LoVo (cell line): ENCODE data around the gene DNAJC17.
A peak's percentile ranks its signal among the peaks of the same experiment; 100 is the strongest.

Source experiments
- DNase-seq: peaks from one replicate; pipeline ENCODE4 v3.0.0-alpha.2; 2016; ENCODE audit warnings: low spot score

Gene DNAJC17

DNA sequence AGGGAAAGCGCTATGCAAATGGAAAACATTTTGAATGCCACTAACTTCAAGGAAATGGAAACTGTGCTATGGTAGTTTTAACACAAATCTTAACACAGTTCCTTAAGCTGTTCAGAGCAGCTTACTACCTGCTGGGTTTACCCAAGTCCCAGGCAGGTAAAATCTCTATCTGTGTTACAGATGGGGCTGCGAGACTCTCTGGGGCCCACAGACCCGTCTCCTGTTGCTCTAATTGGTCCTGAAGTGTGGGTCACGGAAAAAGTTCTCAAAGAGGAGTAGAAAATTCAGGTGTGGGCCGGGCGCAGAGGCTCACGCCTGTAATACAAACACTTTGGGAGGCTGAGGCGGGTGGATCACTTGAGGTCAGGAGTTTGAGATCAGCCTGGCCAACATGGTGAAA, 17.3 kb downstream of the DNAJC17 start:
- no peak for DNase-seq

DNA sequence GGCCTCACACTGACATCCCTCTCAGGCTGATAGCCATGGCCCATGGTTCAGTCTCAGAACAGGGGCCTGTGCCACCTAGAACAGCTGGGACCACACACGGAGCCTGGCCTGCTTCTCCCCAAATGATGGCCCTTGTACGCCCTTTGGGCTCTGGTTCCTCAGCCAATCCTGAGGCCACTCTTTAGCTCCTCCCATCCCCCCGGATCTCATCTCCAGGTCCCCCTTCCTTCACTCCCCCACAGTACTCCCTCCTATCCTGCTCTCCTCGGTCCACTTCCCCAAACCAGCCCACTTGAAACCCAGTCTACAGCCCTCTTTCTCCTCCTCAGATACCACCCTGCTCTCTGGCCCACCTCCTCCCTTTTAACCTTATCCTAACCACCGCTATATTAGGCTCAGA, 18.2 kb downstream of the DNAJC17 start:
- no peak for DNase-seq

DNA sequence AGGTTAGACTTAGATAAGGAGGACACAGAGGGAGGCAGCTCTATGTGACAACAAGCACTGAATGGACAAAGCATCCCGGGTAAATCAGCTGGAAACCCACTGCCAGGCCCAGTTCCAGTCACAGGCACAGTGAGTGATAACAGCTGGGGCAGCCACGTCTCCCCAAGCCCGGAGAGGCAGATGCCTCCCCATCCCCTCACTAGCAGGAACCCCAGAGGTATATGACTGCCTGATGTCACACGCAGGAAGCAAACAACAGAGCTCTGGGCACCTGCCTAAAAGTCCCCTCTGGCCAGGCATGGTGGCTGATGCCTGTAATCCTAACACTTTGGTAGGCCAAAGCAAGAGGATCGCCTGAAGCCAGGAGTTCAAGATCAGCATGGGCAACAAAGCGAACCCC, 19.3 kb downstream of the DNAJC17 start:
- no peak for DNase-seq

DNA sequence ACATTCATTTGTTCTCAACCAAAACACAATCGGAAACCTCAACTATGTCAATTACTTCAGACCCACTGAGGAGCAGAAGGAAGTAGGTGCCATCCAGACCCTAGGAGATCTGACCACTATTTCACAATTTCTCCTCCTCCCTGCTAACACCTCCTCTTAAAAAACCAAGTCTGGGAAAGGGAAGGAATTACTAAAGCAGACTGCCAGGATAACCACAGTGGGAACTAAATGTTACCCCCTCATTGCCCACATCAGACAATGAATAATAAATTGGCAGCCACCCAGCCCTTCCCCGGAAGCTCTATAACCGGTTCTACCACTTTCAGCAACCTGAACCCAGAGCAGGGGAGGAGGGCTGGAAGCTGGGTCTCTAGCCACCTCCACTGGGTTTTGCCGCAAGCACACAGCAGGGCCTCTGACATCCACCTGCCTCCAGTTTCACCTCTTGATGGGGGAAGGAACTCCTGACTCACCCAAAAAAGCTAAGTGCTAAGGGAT, 19.9 kb downstream of the DNAJC17 start:
- DNase-seq = peak; percentile 96

DNA sequence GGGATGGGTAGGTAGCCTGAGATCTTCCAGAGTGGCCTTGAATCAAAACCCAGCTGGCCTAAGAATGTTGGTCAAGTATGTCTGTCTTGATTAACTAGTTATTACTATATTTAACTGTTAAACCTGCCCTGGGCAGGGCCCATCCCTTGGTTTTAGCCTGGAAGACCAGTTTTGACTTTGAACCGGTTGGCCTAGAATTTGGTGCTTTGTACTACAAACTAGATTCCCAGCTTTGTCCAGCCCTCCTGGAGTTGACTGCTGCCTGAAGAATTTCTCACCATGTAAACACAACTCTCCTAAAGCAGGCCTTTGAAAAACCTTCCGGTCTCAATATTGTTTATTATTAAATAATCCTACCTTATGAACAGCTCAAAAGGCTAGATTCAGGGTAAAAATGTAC, 21.5 kb downstream of the DNAJC17 start:
- DNase-seq = no peak

DNA sequence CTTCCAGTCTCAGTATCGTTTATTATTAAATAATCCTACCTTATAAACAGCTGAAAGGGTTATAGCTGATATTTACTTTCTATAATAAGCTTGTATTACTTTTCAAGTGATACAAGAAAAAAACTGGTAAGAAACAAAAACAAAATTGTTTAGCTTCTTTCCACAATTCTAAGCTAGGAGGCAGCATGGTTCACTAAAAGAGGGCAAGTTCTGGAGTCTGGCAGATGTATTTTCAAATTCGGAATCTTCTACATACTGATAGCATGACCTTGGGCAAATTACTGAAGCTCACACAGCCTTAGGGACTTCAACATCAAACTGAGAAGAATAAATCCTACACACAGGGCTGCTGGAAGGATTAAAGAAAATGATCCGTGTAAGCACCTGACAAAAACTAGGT, 22.1 kb downstream of the DNAJC17 start:
- no peak for DNase-seq

DNA sequence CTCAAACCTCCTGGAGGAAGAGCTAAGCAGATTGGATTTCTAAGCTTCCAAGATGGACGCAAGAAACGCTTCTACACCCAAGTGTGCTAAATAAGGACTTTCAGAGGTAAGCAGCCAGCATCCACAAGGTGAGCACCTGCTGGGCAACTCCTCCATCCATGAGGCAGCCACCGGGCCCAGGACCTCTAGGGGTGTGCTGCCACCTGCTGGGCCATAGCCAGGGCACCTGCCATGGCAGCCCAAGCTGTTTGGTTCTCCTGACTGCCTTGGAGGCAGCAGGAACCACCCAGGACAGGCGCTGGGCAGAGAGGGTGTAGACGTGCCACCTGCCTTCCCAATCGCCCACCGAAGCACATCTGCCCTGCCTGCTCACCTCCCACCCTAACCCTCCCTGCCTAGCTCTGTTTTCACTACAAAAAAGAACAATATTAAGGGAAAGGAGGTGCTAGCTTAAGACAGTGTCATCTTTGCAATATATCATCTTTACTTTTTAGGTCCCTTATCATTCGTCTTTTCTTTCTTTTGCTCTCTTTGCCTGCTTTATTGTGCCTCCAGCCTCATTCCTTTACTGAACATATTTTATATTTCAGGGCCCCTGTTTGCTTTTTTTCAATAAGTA, 24.6 kb downstream of the DNAJC17 start:
- peak; percentile 86 for DNase-seq

DNA sequence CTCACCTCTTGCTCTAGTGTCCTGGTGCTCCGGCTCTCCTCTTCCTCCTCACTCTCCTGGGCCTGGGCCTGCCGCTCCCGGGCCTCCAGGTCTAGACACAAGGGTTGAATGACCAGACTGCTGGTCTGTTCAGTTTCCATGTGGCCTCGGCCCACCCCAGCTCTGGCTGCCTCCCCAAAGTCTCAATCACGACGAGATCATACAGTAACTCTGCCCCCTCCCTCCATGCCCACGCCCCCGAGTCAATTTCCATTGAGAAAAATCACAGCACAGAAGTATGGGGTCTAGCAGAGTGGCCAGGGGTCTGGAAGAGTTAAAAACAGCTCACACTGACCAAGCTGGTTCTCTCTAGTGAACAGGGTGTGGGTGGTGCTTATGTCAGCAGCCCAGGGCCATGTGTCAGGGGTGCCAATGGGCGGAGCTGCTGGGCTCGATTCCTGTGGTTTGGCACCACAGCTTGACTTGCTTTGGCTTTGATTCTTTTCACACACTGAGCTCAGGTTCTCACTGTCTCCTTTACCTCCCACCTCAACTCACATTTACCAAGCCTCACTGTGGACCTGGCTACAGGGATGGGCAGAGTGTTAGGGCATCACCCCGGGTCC, 30.6 kb downstream of the DNAJC17 start:
- peak; percentile 58 for DNase-seq

DNA sequence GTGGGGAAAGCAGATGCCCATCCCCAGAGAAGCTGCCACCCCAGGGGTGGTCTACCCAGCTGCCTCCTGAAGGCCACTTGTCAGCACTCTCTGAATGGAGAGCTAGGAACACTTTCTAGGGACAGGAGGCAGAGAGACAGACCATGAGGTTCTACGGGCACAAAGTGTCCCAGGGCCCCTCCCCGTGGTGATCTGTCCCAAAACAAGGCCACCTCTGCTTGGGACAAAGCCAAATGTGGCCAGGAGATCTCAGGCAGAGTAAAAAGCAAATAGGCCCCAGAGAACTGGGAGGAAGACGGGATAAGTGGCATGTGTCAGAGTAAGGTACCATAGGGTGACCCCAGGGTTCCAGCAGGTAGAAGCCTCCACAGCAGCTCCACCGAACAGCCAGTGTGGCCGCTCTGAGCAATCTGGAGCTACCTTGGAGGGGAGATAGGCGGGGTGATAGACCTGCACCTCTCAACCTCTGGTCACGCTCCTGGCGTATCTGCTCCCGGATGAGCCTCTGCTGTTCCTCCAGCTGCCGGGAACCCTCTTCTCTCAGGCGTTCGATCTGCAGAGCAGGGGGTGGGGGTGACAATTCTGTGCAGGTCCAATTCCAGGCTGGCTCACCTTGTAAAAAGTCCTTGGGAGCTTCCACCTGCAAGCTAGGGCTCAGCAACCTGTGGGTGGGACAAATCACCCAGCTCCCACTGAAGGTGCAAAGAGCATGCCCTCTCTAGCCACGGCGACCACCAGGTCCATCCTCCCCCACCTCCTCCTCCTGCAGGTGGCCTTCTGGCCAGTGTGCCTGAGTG, 31.3 kb downstream of the DNAJC17 start:
- DNase-seq = no peak

DNA sequence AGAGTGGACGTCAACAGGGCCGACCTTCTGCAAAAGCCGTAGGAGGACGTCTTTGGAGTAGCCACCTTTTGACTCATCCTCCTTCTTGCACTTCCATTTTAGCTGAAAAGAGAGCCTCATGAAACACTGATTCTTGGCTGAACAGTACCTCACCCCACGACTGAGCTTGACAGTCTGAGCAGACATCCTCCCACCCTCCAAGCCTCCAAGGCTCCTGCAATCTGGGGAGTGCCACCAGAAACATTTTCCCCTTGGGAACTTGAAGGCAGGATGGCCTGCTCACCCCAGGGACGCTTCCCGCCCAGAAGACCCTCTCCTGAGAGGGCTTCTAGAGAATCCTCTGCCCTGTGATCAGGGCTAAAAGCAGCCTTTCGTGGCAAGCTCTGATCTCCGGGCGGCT, 32.3 kb downstream of the DNAJC17 start:
- no peak for DNase-seq

DNA sequence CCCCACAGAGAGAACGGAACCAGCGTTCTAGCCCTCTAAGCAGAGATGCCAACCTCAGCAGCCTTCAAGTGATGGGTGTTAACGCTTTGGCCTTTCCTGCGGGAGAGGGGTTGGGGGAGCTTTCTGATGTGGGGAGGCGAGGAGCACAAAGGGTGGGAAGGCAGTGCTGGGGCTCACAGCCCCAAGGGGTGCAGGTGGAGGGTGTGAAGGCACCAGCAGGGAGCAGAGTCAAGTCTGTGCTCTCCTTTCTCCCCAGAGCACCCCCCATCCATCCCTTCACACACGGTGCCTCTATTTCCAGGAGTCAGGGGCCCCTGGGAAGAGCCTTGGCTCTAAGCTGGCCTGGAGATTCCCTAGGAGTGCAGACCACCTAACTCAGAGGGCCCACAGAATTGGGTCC, 33.4 kb downstream of the DNAJC17 start:
- DNase-seq = no peak

DNA sequence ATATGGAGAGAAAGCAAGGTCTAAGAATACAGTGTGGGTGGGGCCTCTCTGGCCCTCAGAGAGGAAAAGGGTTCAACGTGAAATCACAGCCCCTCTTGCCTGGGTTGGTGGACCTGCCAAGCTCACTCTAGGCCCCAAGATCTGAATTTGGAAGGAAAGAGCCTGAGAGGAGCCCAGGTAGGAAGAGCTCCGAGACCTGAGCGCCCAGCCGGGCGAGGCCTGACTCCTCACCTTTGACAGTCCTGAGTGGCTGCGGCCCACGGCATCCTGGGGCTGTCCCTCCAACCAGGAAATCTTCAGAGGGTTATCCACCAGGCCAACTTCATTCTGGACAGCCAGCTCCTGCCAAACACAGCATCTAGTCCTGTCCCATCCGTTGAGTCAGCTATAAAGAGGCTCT, 33.8 kb downstream of the DNAJC17 start:
- no peak for DNase-seq

DNA sequence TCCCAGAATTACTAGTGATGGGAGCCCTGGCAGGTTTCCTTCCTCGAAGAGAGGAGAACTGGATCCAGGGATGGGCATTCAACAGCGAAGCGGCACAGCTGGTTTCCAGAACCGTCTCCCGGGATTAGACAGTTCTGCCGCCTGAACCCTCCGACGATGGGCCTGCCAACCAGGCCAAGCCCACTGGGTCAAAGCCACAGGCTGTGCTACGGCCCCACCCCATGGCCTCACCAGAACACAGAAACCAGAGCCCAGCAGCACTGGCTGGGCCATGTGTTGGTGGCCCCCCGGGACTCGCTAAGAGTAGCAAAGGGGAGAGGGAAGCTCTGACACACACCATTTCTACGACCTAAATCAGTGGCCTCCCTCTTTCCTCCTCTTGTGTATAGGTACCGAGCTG, 35.3 kb downstream of the DNAJC17 start:
- DNase-seq = no peak

DNA sequence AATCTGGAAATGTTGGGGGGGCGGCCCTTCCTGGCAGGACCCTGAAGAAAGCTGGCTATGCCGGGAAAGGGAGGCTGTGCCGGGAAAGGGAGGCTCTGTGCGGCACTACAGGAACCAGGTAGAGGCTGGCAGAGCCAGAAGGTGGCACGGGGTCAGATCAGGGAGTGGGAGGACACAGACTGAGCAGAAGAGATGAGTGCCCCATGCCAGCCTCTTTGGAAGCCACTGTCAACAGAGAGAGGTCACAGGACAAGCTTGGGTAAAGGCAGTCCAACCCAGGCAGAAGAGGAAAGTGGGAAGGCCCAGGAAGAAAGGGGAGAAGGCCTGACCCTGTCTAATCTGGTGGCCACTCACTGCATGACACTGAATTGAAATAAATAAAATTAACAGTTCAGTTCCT, 36.0 kb downstream of the DNAJC17 start:
- DNase-seq = no peak

DNA sequence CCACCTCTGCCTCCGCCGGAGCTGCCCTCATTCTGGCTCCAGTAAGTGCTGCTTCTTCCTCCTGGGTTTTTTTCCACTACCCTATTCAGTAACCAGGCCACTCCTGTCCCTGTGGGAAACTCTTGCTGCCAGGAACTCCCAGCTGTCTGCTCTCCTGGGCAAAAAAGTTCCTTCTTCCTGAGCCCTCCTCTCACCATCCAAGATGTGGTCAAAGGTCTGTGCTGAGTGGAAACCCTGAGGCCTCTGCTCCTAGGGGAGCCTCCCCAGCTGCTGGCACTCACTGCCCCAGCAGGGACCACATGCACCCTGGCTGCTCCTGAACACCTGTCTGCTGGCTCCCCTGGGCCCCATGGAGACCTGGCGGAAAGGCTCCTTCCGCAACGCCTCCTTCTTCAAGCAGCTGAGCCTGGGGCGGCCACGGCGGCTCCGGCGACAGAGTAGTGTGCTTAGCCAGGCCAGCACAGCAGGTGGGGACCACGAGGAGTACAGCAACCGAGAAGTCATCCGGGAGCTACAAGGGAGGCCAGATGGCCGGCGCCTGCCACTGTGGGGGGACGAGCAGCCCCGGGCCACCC, 37.0 kb downstream of the DNAJC17 start:
- DNase-seq = no peak

DNA sequence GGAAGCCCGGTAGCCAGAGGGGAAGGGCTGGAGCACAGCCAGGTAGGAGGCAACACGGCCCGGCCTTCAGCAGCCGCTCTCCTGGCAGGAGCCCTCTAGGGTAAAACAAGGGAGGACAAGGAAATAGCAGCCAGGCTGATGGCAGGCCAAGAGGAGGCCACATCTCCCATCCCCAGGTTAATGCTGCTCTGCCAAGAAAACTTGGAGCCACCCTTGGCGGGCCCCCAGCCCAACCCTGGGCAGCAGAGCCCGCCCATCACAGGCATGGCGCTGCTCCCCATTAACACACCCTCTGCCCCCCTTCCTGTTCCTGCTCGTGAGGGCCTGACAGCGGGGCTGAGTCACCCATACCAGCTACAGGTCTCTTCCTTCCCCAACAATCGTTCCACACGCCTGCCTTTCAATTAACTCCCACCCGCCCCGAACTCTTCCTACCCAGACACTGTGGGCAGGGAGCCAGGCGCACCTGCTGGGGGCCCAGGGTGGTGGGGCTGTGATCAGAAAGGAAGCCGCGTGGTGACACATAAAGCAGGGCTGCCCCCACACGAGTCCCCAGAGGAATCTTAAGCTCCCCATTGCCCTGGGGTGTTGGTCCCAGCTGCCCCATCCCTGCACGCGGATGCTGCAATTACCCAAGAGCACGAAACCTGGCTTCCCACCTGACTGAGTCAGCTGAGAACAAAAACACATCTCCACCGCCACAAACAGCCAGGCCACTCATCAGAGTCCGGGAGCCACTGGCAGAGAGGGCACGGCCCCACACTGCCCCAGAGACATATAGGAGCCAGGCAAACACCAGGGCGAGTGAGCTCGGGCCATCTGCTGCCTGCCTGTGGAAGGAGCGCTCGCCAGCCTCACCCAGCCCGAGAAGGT, 37.8 kb downstream of the DNAJC17 start, which contains the start of gene C15orf62:
Gene C15orf62, plus strand, starts transcription at position 707 of the 873 bp plus-strand sequence. CDS start 516 bp downstream, outside the sequence.
- peak; percentile 94 for DNase-seq

DNA sequence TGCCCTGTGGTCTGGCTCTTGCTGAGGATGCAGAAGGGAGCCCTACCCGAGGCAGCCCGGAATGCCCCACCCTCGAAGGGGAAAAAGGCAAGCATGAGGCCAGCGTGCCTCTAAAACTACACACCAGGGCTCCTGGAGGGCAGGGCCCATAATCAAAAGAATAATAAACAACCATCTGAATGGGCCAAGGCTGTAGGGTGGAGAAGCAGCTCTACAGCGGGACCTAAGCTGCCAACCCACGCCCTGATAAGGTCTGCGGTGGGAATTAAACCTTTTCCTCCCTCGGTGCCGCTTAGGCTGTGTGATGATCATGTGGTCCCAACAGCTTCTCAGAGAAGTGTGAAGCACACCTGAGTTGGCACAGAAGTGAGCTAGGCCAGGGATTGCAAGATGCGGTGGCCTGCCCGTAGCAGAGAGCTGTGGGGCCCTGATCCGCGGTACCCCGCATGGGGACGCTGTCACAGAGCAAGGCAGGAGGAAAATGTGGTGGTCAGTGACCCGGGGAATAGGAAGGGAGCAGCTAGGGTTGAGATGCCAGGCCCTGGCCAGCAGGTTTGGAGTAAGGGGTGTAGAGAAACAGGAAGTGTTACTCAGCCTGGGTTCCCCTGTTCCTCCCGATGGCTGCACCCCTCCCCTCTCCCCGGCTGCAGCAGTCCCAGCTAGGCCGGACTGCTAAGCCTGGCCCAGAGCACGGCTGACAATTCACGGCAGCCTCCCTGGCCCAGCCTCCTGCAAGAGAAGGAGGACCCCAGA, 38.6 kb downstream of the DNAJC17 start:
- peak; percentile 53 for DNase-seq

DNA sequence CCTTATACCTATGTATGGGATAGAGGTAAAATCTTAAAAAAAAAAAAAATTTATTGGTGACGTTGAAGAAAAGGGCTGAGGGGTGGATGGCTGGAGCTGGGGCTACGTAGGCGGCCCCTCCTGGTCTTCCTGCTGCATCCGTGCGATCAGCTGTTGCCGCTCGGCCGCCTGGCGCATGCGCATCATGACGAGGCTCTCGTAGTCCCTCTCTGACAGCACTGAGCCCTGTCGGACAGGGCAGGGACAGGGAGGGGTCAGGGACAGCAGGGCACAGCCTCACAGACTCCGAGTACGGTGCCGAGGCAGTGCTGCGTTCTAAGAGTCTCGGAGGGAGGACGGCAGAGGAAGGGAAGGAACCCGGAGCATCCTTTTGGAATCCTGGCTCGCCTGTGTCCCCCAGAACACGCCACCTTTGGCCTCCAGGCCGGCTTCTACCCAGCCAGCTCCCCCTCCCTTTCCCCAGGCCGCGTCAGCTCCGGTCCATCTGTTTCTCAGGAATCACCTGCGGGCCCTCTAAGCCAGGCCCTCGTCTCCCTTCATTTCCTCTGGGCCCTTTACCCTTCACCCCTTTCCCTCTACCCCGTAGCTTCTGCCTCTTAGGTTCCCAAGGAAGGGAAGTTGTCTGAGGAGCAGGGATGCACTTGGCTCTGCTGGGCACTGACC, 39.3 kb downstream of the DNAJC17 start:
- DNase-seq = no peak

DNA sequence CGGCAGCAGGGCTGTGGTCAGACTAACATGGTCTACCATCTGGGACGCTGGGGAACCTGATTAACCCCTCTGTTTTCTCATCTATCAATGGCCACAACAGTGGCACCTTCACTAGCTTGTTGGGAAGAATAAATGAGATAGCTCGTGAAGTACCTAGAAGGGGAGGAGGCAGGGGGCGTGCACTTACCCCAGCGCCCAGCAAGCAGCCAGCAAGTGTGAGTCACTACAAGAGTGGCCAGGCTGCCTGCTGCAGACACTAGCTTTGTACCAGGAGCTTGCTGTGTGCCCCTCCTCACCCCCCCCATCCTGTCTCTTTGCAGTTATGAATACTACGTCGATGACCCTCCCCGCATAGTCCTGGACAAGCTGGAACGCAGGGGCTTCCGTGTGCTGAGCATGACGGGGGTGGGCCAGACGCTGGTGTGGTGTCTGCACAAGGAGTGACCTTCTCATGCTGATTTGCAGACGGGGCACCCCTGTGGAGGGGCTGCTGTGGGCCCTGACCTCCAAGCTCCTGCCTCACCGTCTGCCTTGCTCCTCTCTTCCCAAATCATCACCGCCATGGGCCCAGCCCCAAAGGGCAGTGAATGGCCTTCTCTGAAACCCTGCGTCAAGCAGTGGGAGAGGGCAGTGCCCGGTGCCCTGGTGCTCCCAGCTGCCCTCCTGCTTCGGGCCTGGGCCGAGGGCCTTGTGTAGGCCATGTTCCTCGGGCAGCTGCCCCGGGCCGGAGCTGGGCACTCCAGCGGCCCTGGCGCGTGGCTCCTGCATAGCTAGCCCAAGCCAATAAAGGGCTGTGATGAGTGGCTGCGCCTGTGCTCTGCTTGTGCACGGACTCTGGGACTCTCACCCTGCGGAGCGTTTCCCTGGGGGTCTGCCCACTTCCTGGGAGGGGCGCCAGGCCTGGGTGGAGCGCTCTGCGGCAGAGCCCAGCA, 40.1 kb downstream of the DNAJC17 start:
- peak; percentile 58 for DNase-seq
